Astrocyte of the spinal cord (primary cell): Measurements from ENCODE around the gene ARHGAP40.
"Not testable (repeated sequence)": the region's sequence is repeated elsewhere in the genome, so short reads cannot be mapped to it uniquely, and the experiment has no call there.

Experiments used
- DNase-seq: peaks from one replicate; pipeline ENCODE4 v3.0.0; 2011; ENCODE audit warnings: low read depth, low spot score
- H3K4me3 ChIP-seq: 2 replicates; pipeline ENCODE4 v1.5.1; 2011; ENCODE audit warnings: low read depth, mild to moderate bottlenecking, low read length, moderate library complexity
- CTCF ChIP-seq: IDR thresholded peaks from 2 replicates; pipeline ENCODE4 v1.5.1; 2012; ENCODE audit warnings: low read depth, mild to moderate bottlenecking, low read length, inconsistent platforms
- in situ Hi-C: cut with HindIII; loops from 2 replicates; pipeline ENCODE4 v1.10.0; 2017; ENCODE audit warnings: low sequenced_read_pairs

The ARHGAP40 gene

GRCh38 chr20:38586181-38586525 lies 15.5 kb upstream of the ARHGAP40 start:
- no peak overlapping the region for H3K4me3 ChIP-seq

GRCh38 chr20:38588303-38588702 lies 13.3 kb upstream of the ARHGAP40 start:
- no peak overlapping the region for H3K4me3 ChIP-seq
- in situ Hi-C loops, result no loop called here
- TF ChIP-seq CTCF, result no peak
- no peak for DNase-seq

More at GRCh38 chr20:38586181-38586525, 15.5 kb upstream of the ARHGAP40 start:
- TF ChIP-seq CTCF, result no peak
- no peak for DNase-seq
- in situ Hi-C loops, result no loop called here

GRCh38 chr20:38589351-38589750 lies 12.3 kb upstream of the ARHGAP40 start:
- H3K4me3 ChIP-seq, result no peak overlapping the region
- no peak for DNase-seq
- no peak for TF ChIP-seq CTCF
- in situ Hi-C loops, result no loop called here

GRCh38 chr20:38589967-38590675 lies 11.5 kb upstream of the ARHGAP40 start:
- DNase-seq, result no peak
- no peak overlapping the region for H3K4me3 ChIP-seq
- in situ Hi-C loops, result no loop called here
- TF ChIP-seq CTCF, result no peak

GRCh38 chr20:38590676-38591473 lies 10.7 kb upstream of the ARHGAP40 start:
- no peak for DNase-seq
- no peak overlapping the region for H3K4me3 ChIP-seq
- in situ Hi-C loops, result no loop called here
- TF ChIP-seq CTCF, result no peak

GRCh38 chr20:38591474-38592410 lies 9.9 kb upstream of the ARHGAP40 start:
- DNase-seq, result no peak
- TF ChIP-seq CTCF, result no peak
- in situ Hi-C loops, result no loop called here
- no peak overlapping the region for H3K4me3 ChIP-seq

GRCh38 chr20:38592411-38592790 lies 9.2 kb upstream of the ARHGAP40 start:
- DNase-seq, H3K4me3 ChIP-seq, in situ Hi-C loops: not testable (repeated sequence)

- DNase-seq, in situ Hi-C loops, H3K4me3 ChIP-seq: not testable (repeated sequence)
These were observed 7.3 kb upstream of the ARHGAP40 start for GRCh38 chr20:38594281-38594680.

- DNase-seq, H3K4me3 ChIP-seq, in situ Hi-C loops: not testable (repeated sequence)
These were observed 5.7 kb upstream of the ARHGAP40 start for GRCh38 chr20:38595886-38596285.
